ENCODE data around the gene TRMO.

TRMO gene

GRCh38 chr9:97900738-97901565 lies 21.3 kb downstream of the TRMO start:
- no peak for DNase-seq

- DNase-seq, result no peak
Observed at GRCh38 chr9:97900103-97900737, 22.1 kb downstream of the TRMO start.

DNA sequence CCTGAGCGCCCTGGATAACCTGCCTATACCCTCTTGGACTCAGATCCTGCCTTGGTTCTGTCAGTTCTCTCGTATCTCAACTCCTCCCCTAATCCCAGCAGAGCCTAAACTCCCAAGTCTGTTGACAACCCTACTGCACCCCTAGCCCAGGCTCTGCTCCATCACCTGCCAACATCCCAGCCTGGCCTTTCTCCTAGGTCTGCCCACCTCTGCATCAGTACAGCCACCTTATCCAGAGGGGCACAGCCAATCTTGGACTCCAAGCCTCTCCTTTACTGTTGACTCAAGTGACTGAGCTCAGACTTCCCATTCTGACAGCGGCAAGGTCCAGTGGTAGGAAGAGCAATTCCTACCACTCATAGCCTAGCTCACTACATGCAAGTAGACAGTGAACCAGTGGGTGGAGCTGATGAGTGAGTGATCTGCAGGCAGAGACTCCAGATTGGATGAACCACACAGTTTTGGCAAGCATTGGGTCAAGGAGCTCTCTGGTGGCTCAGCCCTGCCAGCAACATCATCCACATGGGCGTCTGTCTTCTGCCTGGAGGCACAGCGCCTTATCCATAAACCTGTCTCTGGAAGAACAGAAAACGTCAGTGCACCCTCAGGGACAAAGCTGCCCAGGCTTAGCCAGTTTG lies 26.5 kb downstream of the TRMO start:
- DNase-seq, result no peak

- no peak for DNase-seq
Observed at GRCh38 chr9:97895211-97895610, 27.1 kb downstream of the TRMO start.

DNA sequence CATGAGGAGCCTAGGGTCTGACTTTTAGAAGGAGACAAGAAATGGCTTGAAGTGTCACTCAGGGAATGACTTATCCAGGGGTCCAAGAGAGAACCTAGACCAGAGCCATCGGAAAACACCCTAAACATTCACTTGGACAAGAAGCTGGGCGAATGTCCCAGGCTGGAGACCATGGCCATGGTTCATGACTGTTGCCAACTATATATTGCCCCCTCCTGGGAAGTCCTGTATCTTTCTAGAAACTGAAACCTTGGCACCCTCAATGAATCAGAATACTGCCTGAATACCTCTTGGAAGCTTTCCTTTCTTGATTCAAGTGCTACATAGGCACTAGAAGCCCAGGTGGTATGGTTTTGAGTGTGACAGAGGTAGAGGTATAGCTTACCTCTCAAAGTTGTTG lies 29.9 kb downstream of the TRMO start:
- DNase-seq, result no peak

- DNase-seq, result no peak
Observed at GRCh38 chr9:97891736-97892135, 30.6 kb downstream of the TRMO start.

GRCh38 chr9:97889941-97890887 lies 32.1 kb downstream of the TRMO start:
- no peak for DNase-seq

DNA sequence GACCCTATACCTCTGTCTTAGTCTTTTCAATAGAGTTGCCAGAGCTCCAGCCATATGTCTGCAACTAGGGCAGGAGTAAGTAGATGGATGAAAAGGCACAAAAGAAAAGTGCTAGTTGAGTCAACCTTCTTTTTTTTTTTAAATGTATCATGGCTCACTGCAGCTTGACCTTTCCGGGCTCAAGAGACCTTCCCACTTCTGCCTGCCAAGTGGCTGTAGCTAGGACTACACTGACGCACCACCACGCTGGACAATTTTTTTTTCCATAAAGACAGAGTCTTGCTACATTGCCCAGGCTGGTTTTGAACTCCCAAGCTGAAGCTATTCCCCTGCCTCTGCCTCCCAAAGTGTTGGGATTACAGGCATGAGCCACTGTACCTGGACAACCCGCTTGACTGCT lies 42.0 kb downstream of the TRMO start:
- no peak for DNase-seq

GRCh38 chr9:97876061-97876460 lies 46.2 kb downstream of the TRMO start:
- no peak for DNase-seq

DNA sequence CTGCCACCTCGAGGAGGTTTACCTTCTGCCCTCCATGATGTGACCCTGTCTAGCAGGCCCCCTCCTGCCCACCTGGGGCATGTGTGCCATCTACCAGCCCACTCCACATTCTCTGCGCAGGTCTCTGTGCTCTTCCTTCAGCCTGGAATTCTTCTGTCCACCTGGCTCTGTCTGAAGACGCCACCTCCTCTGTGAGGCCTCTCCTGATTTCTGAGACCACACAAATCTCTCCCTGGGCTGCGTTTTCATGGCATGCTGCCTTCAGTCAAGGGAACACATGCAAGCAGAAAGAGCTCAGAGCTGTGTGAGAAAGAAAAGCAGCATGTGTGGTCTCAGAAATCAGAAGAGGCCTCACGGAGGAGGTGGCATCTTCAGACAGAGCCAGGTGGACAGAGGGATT lies 47.2 kb downstream of the TRMO start:
- no peak for DNase-seq

GRCh38 chr9:97874624-97875023 lies 47.7 kb downstream of the TRMO start:
- DNase-seq, result no peak

DNA sequence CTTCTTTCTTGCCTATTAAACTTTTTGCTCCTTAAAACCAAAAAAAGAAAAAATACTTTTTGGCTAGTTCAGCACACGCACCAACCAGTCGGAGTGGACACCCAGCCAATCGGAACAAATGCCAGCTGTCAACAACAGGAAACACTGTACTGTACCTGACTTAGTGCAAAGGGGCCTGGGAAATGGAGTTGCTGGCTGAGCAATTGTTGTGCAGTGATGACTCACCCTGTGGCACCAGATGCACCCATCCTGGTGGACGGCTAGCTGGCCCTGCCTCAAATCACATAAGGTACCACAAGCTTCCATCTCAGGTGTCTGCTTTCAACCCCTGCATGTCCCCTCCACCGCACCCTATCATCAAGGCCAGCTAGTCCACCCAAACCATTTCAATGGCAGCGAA lies 48.4 kb downstream of the TRMO start:
- DNase-seq, result no peak

DNA sequence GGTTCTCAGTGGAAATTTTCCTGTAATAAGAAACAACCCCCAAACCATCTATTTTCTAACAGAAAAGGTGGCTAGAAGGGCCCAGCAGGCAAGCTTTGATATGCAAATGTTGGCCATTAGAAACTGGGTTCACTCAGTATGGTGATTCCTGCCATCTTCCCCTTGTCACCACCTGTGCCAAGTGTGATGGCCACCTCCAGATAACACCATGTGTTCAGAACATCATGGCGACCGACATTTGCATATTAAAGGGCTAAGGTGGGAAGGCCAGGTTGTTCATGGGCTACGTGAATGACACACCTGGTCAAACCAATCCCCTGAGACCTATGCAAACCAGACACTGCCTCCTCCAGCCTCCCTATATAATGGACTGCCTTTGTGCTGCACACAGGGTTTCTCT lies 48.9 kb downstream of the TRMO start:
- no peak for DNase-seq

DNA sequence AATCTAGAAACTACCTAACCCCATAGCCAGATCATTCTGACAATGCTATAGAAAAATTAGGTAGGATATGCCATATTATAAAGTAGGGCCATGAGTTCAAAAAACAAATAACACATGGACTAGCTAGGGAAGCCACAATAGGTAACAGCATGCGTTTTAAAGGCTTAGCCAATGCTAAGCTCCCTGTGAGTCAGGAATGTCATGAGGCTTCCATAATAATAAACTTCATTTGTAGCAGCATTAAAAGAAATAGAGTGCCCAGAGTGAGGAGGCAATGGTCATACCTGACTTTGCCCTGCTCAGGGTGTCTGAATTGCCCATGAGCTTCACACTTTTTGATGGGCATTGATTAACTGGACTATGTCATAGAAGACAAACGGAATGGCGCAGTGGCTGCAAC lies 53.4 kb downstream of the TRMO start:
- no peak for DNase-seq

DNA sequence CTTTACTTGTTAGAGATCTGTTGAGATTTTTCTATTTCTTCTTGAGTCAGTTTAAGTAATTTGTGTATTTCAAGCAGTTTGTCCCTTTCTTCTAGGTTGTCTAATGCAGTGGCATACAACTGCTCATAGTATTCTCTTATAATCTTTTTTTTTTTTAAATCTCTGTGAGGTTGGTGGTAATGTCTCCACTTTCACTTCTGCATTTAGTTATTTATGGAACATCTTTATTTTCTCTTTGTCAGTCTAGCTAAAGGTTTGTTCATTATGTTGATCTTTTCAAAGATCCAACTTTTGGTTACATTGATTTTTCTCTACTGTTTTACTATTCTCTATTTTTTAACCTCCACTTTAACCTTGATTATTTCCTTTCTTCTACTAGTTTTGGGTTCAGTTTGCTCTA lies 55.5 kb downstream of the TRMO start:
- no peak for DNase-seq

DNA sequence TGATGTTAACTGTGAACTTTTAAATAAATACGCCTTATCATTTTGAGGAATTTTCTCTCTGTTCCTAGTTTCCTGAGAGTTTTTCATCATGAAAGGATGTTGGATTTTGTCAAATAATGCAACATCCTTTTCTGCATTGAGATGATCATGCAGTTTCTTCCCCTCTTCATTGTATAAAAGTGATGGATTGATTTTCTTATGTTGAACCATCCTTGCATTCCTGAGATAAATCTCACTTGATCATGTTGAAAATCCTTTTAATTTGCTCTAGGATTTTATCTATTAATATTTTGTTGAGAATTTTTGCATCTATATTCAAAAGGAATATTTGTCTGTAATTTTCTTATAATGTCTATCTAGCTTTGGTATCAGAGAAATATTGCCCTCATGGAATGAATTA lies 56.0 kb downstream of the TRMO start:
- no peak for DNase-seq

DNA sequence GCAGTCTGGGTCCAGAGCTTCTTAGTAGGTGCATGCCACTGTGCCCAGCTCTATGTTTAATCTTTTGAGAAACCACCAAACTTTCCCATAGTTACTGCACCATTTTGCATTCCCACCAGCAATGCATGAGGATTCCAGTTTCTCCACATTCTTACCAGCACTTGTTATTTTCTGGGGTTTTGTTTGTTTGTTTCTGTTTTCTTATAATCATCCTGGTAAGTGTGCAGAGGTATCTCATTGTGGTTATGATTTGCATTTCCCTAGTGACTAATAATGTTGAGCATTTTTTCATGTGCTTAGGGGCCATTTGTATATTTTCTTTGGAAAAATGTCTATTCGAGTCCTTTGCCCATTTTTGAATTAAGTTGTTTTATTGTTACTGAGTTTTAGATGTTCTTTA lies 57.9 kb downstream of the TRMO start:
- no peak for DNase-seq

GRCh38 chr9:97863314-97863713 lies 59.0 kb downstream of the TRMO start:
- no peak for DNase-seq

GRCh38 chr9:97861148-97861475 lies 61.2 kb downstream of the TRMO start:
- no peak for DNase-seq

DNA sequence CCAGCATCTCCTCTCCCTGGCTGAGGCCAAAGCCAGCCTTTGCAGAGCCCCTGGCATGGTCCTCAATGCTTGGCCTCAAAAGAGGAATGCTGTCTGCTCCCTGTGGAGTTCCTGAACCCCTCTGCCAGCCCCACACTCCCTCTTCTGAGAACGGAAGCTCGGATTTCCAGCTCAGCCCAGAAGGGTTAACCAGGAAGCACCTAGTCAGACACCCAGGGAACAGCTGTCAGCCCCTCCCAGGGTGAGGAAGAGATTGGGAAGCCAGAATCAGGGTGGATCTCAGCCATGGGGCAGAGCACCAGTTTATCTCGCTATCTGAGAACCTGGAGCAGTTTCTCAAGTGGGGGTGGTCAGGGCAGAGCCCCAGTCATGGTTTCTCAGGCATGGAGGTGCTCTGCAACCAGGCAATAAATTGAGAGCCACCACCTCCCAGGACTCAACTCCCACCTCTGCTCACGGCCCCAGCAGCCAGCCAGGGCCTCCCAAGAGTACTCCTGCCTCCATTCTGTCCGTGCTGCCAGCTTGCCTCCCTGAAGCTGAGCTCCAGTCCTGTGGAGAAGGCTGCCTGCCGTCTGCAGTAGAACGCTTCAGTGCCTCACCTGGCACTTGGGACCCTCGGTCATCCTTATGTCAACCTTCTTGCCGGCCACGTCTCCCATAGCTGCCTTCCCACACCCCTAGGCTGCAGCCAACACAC lies 61.7 kb downstream of the TRMO start:
- DNase-seq, result no peak

DNA sequence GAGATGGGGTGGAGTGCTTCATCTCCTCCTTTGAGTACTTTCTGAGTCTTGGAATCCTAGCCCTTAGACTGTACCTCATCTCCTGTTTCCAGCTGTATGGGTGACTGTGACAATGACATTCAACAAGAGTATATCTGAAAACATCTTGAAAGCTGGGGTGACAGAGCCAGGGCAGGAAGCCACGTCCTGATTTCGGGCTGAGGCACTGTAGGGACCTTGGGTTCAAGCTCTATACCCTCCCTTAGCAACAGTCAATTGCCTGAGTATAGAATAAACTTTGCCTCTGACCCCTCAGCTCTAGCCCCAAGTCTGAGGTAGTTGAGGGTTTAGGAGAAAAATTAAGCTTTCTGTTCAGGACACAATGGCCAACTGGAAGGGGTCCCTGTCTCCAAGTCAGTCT lies 63.0 kb downstream of the TRMO start:
- no peak for DNase-seq

GRCh38 chr9:97858826-97859225 lies 63.5 kb downstream of the TRMO start:
- DNase-seq, result no peak

GRCh38 chr9:97858393-97858713 lies 63.9 kb downstream of the TRMO start:
- DNase-seq, result no peak
